ENCODE measurements around the gene ABO.

DNA sequence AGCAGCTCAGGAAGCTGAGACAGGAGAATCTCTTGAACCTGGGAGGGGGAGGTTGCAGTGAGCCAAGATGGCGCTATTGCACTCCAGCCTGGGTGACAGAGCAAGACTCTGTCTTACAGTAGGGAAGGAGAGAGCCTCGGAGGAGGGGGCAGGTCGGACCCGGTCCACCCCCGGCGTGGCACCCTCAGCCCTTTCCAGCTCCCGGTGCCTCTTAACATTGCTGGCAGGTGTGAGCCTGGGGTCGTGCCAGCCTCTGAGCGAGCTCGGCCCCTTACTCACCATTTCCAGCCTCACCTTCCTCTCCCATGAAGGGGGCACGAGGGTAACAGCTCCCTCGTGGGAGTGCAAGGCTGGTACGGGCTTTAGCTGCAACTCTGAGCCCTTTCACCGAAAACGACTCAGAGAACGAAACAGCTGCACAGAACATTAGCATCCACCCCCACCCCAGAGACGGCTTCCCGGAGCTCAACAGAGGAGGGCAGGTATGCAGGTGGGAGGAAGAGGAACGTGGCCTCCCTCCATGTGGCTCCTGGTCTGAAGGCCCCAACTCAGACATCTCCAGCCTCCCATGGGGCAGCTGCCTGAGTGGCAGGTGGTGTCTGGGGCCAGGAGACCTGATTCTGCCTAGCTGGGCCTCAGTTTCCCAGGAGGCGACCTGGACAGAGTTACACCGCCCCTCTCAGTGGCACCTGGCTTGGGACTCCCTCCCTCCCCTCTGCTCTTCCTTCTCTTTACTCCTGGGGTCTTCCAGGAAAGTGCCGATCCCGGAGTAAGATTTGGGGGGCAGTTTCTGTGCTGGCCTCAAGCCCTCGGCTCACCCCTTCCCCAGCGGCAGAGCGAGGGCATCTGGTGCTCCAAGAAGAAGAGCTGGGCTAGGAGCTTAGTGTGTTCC is 28.5 kb upstream of the ABO start:
- TF ChIP-seq CTCF (IDR thresholded peaks at IDR 0.05) (no peak), POLR2A (IDR thresholded peaks at IDR 0.05) (no peak)
